Measurements from ENCODE around the gene CHAF1B. TPM values are rescaled to one million over a fixed set of nuclear protein-coding genes. Genes with fewer than 3 reads are reported as not detected.

The CHAF1B gene
- total and polyA plus RNA-seq, 2 of the 8 experiments (the other 6 are each of a cell fraction or from before 2014, with no cell fraction given): 11.8 to 23.1 TPM

- TF ChIP-seq KDM4A (IDR thresholded peaks at IDR 0.05; ENCODE audit: low read depth, low read length, severe bottlenecking): no peak
- TF ChIP-seq CBX5 (IDR thresholded peaks at IDR 0.05; ENCODE audit: low read depth, low read length): no peak
Observed at GRCh38 chr21:36463204-36463603, 78.0 kb downstream of the CHAF1B start (continued).

Data from H1 (cell line).